T-helper 17 cell (primary cell): ENCODE data around the gene POC1B. TPM values are rescaled to one million over a fixed set of nuclear protein-coding genes. Genes with fewer than 3 reads are reported as not detected.

Experiments used
- ATAC-seq: fragments of 150-1000 bp; cut with Tn5 transposase; 2 replicates; pipeline ENCODE4 v1.10.0; 2021; ENCODE audit warnings: mild to moderate bottlenecking, moderate library complexity
- DNase-seq, 3 donors: peaks; one replicate each; pipeline versions ENCODE4 v3.0.0 to v3.0.0-alpha.2; 2020 to 2021
- H3K9me3 ChIP-seq: one replicate; pipeline ENCODE4 v1.7.0; 2013; ENCODE audit warnings: low read length, mild to moderate bottlenecking; ENCODE audit not compliant: control insufficient read depth, poor library complexity, severe bottlenecking
- H3K27ac Mint-ChIP-seq: one replicate; pipeline ENCODE4 v1.8.0; 2022; ENCODE audit warnings: mild to moderate bottlenecking, moderate library complexity, mixed read lengths
- H3K27me3 Mint-ChIP-seq: one replicate; pipeline ENCODE4 v1.8.0; 2022; ENCODE audit warnings: mixed read lengths
- H3K36me3 Mint-ChIP-seq: one replicate; pipeline ENCODE4 v1.8.0; 2022; ENCODE audit warnings: low read depth, mixed read lengths
- H3K4me1 Mint-ChIP-seq: one replicate; pipeline ENCODE4 v1.8.0; 2022; ENCODE audit warnings: mild to moderate bottlenecking, mixed read lengths
- H3K4me3 Mint-ChIP-seq: one replicate; pipeline ENCODE4 v1.8.0; 2022; ENCODE audit warnings: mild to moderate bottlenecking, moderate library complexity, mixed read lengths
- total RNA-seq, 4 donors: library from RNA in 2 of 4; stranded (reverse) in 2 of 4; gene quantifications; one replicate each; pipeline ENCODE4 v1.2.3 and lab custom pipeline; 2022 to 2026

Gene POC1B
- total RNA-seq, 2 donors from 2014 or later, result 18.2 to 22.0 TPM

DNA sequence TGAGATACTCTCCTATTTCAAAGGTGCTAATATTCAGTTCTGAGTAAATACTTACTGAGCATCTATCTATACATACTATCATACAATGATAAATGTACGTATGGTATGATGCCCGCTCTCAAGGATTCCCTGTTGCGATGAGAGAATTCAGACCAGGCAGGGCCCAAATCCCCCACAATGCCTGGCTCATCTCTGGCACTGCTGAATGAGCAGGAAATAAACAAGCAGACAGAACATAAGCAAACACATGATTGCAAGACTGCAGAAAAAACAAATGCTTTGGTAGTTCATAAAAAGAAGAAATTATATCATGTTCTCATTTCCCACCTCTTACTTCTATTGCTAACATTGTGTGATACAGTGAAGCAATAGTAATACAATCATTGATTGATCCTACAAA, 96.3 kb downstream of the POC1B start:
- ATAC-seq (no peak), DNase-seq (no peak)
- Mint-ChIP-seq H3K27me3 (no peaks in the 10 kb centered on the region), H3K27ac (no peak overlapping the region), H3K36me3 (peaks cover 13% of the 10 kb centered on the region), H3K4me1 (peaks cover 25% of the 10 kb centered on the region), H3K4me3 (no peak overlapping the region)
- no peaks in the 10 kb centered on the region for H3K9me3 ChIP-seq

DNA sequence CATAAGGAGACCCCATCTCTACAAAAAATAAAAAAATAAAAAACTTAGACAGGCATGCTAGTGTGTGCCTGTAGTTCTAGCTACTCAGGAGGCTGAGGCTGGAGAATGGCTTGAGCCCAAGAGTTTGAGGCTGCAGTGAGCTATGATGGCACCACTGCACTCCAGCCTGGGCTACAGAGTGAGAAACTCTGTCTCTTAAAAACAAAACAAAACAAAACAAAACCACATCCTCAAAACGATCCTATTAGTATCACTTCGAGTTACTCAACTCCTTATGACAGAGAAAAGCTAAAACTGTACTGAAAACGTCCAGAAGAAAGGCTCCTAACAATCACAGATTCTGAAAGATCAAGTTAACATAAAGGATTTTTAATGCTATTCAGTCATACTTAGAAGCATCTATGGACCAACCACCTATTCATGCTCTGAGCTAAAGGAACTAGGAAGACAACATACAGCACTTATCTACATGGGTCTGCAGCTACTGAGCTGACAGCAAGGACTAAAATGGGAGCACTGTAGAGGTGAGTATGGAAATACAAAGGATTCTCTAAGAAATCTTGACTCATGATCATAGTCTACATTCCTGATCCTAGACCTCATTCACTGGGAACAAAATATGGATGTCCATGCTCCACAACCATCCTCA, 98.2 kb downstream of the POC1B start:
- Mint-ChIP-seq H3K4me1 (peaks cover 28% of the 10 kb centered on the region), H3K36me3 (peaks cover 8% of the 10 kb centered on the region), H3K4me3 (peak overlapping the region; percentile 55), H3K27ac (peak overlapping the region; percentile 56), H3K27me3 (no peaks in the 10 kb centered on the region)
- DNase-seq (no peak), ATAC-seq (peak; percentile 60)
- H3K9me3 ChIP-seq, result no peaks in the 10 kb centered on the region

DNA sequence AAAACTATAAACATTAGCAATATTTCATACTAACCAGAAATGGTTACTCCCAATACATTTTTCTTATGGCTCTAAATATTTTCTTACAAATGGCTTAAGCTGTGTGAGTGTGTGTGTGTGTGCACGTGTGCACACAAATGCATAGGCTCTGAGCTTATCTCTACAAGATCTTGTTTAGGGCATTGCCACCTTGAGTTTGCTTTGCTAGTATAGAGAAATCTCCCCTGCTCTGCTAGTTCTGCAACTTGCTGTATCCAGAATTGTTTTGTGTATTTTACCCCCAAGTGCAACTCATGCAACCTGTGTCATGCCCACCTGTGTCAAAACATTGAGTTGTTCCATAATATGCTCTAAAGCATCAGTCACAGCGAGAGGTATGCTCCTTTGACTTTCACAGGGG, 101.0 kb downstream of the POC1B start:
- H3K27me3 Mint-ChIP-seq, result no peaks in the 10 kb centered on the region
- H3K36me3 Mint-ChIP-seq, result peaks cover 11% of the 10 kb centered on the region
- H3K4me1 Mint-ChIP-seq, result peaks cover 25% of the 10 kb centered on the region
- H3K9me3 ChIP-seq, result no peaks in the 10 kb centered on the region
- ATAC-seq (no peak), DNase-seq (no peak)
- no peak overlapping the region for H3K4me3 Mint-ChIP-seq
- no peak overlapping the region for H3K27ac Mint-ChIP-seq

DNA sequence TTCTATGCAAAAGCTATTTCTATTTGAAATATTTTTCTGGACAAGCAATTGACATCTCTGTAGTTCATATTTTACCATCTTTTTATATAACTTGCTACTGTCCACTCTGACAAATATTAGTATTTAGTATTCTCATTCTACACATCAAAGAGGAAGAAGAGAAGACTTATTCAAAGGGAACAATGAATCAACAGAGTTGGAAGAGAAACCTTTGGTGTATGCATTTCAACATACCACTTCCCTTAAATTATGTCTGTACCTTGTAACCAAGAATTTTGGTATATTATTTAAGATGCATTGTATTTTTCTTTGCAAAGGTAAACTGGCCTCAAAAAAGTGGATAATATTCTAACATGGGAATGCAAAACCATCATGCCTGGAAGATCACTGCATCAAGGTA, 101.5 kb downstream of the POC1B start:
- DNase-seq, result no peak
- H3K27me3 Mint-ChIP-seq, result no peaks in the 10 kb centered on the region
- H3K9me3 ChIP-seq, result no peaks in the 10 kb centered on the region
- H3K36me3 Mint-ChIP-seq, result peaks cover 11% of the 10 kb centered on the region
- peaks cover 20% of the 10 kb centered on the region for H3K4me1 Mint-ChIP-seq
- H3K4me3 Mint-ChIP-seq, result no peak overlapping the region
- H3K27ac Mint-ChIP-seq, result no peak overlapping the region
- no peak for ATAC-seq

DNA sequence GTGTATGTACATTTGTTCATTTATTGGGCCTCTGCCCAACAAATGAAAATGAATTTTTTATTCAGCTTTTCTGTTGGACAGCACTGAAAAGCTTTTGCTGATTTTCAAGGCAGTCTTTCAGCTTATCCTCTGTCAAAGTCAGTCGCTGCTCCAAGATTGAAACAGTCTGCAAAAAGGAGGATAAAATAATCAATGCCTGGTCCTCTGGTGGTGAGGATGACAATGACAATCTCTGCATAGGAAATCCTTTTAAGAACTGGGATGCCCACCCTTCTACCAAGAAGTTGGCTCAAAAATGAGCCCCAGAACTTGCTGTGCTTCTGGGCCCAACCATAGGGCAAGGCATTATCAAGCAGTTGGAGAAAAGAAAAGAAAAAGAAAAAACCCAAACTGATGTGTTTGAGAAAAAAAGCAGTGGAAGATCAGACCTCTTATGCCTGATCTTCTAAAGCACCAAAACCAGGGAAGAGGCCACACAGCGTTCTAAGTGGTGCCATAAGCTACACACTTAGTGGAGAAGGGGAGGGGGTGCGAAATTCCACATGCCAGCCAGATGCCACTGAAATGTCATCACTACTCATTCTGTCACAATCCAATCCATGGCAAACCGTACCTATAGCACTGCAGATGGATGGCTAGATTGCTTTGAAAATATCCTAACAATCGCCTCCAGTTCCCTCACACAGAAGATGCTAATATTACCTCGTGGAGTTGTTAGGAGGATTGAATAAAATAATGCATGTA, 104.6 kb downstream of the POC1B start:
- Mint-ChIP-seq H3K27me3 (no peaks in the 10 kb centered on the region), H3K4me3 (no peak overlapping the region), H3K27ac (no peak overlapping the region), H3K4me1 (peaks cover 7% of the 10 kb centered on the region), H3K36me3 (peaks cover 16% of the 10 kb centered on the region)
- no peaks in the 10 kb centered on the region for H3K9me3 ChIP-seq
- DNase-seq (no peak), ATAC-seq (no peak)

DNA sequence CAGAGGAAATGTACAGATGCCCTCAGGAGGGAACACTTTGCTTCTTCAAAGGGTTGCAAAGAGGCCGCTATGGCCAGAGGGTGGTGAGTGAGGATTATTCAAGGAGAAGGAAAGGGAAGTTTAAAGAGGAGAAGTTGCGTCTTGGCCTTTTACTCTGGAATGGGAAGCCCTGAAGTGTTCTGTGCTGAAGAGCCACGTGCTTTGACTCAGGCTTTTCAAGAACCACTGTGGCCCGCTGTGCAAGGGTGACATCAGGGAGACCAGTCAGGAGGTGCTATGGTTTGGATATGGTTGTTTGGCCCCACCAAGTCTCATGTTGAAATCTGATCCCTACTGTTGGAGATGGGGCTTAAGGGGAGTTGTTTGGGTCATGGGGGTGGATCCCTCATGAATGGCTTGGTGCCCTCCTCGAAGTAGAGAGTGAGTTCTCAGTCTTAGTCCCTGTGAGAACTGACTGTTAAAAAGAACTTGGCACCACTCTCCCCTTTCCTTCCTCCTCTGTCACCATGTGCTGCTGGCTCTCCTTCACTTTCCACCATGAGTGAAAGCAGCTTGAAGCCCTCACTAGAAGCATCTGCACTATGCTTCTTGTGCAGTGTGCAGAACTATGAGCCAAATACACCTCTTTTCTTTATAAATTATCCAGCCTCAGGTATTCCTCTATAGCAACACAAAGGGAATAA, 107.5 kb downstream of the POC1B start:
- no peak for ATAC-seq
- Mint-ChIP-seq H3K36me3 (peaks cover 10% of the 10 kb centered on the region), H3K27ac (peak overlapping the region; percentile 6), H3K27me3 (no peaks in the 10 kb centered on the region), H3K4me3 (no peak overlapping the region), H3K4me1 (peaks cover 5% of the 10 kb centered on the region)
- H3K9me3 ChIP-seq, result no peaks in the 10 kb centered on the region
- DNase-seq, result no peak

DNA sequence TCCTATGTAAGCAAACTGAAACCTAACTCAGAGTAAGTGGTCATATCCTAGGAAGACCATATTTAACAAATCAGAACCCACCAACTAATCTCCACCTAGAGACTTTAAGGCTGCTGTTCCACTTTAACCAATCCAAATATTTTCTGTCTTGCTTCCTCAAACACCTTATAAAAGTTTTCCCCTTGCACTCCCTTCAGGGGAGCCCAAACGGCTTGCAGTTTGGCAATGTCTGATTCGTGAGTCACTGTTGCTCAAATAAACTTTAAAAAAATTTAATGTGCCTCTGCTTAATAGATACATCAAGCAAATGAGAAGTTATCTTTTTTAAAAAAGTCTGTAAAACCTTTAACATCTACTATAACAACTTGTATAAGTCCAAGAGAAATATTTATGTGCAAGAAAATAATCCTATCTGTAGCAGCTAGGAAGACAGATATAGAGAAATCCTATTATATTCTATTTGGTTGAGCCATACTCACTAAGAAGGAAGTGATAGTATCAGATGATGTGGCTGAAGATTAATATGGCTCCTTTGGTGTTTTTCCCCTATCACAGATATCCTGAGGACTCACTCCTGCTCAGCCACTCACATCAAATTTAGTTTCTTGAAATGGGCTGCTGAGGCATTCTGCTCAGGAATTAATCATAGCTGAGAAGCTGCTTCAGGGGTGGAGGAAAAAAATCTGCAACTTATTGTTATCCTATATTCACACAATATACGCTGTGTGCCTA, 108.4 kb downstream of the POC1B start:
- no peak for ATAC-seq
- Mint-ChIP-seq H3K27ac (peak overlapping the region; percentile 6), H3K4me3 (no peak overlapping the region)

DNA sequence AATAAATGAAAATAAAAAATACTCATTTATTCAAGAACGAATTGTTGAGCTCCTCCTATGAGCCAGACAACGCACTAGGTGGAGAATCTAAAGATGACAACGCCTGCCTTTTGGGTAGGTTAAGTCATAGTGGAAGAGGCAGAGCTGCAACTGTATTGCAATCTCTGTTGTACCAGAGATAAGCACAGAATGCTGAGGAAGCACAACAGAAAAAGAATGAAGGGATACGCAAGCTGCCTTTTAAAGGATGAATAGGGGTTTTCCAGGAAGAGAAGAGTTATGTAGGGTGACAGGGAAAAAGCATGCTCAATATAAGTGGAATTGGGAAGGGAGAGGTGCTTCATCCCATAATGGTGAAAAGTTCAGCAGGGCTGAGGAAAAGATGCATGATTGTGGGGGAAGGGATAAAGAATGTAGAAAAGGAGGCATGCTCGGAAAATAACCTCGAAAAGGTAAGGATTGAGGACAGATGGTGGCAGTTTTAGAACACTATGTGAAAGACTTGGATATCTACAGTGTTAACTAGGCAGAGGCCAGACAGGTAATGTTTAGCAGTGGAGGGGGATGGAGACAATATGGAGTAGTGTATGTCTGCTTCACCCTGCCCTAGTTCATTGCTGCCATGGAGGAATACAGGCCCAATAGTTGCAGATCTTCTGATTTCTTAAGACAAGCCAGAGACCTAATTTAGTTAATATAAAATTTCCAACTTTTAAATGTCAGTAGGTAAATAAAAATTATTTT, 109.6 kb downstream of the POC1B start:
- DNase-seq (no peak), ATAC-seq (no peak)
- no peak overlapping the region for H3K27ac Mint-ChIP-seq
- peaks cover 2% of the 10 kb centered on the region for H3K4me1 Mint-ChIP-seq
- no peaks in the 10 kb centered on the region for H3K27me3 Mint-ChIP-seq
- H3K36me3 Mint-ChIP-seq, result peaks cover 6% of the 10 kb centered on the region
- no peak overlapping the region for H3K4me3 Mint-ChIP-seq
- no peaks in the 10 kb centered on the region for H3K9me3 ChIP-seq

More for the DNA sequence above, 108.4 kb downstream of the POC1B start:
- Mint-ChIP-seq H3K27me3 (no peaks in the 10 kb centered on the region), H3K36me3 (peaks cover 10% of the 10 kb centered on the region), H3K4me1 (peaks cover 5% of the 10 kb centered on the region)
- DNase-seq, result no peak
- no peaks in the 10 kb centered on the region for H3K9me3 ChIP-seq

DNA sequence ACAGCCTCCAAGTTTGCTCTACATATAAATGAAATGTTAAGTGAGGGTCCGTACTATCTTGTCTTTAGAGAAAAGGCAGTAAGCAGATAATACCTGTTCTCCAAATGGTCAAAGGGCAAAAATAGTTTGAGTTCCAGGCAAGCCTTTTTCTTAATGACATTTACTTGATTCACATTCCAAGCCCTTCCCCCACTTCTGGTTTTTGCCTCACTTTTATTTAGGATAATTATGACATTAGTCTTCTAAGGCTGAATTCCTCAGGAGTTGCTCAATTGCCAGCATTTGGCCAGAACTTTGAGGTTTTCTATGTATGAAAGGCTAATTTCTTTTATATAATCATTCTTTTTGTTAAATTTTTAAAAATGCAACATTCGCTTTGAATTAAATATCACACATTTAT, 111.0 kb downstream of the POC1B start:
- H3K9me3 ChIP-seq, result no peaks in the 10 kb centered on the region
- H3K4me3 Mint-ChIP-seq, result no peak overlapping the region
- peaks cover 2% of the 10 kb centered on the region for H3K4me1 Mint-ChIP-seq
- H3K27me3 Mint-ChIP-seq, result no peaks in the 10 kb centered on the region
- H3K27ac Mint-ChIP-seq, result no peak overlapping the region
- H3K36me3 Mint-ChIP-seq, result peaks cover 8% of the 10 kb centered on the region
- ATAC-seq (no peak), DNase-seq (no peak)

DNA sequence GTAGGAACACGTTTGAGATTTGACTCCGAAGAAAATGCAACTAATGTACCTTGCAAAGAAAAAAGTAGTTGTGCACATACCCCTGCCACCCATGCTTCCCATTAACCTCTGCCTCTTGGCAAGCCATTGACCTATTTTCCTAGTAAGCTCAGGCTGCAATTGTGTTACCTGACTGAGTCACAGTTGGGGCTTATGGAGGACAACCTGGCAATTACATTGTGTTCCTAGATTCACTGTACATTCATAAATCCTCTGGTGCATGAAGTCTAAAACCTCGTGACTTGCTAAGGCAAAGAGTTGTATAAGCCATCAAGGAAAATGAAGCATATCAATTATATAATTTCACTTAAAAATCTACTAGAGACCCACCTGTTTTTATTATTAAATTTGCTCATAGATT, 111.5 kb downstream of the POC1B start:
- ATAC-seq (no peak), DNase-seq (no peak)
- H3K4me1 Mint-ChIP-seq, result peaks cover 2% of the 10 kb centered on the region
- H3K36me3 Mint-ChIP-seq, result peaks cover 13% of the 10 kb centered on the region
- H3K27ac Mint-ChIP-seq, result no peak overlapping the region
- no peak overlapping the region for H3K4me3 Mint-ChIP-seq
- no peaks in the 10 kb centered on the region for H3K9me3 ChIP-seq
- no peaks in the 10 kb centered on the region for H3K27me3 Mint-ChIP-seq

DNA sequence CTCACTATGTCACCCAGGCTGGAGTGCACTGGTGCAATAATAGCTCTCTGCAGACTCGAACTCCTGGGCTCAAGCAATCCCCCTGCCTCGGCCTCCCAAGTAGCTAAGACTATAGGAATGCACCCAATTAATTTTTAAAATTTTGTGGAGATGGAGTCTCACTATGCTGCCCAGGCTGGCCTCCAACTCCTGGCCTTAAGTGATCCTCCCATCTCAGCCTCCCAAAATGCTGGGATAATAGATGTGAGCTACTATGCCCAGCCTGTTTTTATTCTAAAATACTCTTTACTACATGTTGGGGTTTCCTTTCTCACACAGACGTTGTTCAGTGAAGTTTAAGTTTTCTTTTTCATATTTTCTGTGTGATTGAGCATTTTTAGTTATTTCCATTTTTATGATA, 112.6 kb downstream of the POC1B start:
- Mint-ChIP-seq H3K4me1 (peaks cover 2% of the 10 kb centered on the region), H3K4me3 (no peak overlapping the region), H3K27me3 (no peaks in the 10 kb centered on the region), H3K36me3 (peaks cover 10% of the 10 kb centered on the region), H3K27ac (no peak overlapping the region)
- H3K9me3 ChIP-seq, result no peaks in the 10 kb centered on the region
- DNase-seq (no peak), ATAC-seq (no peak)

DNA sequence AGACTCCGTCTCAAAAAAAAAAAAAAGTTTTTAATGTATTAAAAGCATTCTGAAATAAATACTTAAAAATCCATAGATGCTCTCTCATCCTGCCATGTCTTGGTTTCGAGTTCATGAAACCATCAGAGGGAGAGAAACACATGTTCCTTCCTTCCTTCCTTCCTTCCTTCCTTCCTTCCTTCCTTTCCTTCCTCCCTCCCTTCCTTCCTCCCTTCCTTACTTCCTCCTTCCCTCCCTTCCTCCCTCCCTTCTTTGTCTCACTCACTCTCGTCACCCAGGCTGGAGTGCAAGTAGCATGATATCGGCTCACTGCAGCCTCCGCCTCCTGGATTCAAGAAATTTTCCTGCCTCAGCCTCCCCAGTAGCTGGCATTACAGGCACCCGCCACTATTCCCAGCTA, 113.2 kb downstream of the POC1B start:
- no peak for DNase-seq
- H3K4me1 Mint-ChIP-seq, result peaks cover 2% of the 10 kb centered on the region
- H3K27me3 Mint-ChIP-seq, result no peaks in the 10 kb centered on the region
- H3K36me3 Mint-ChIP-seq, result peaks cover 10% of the 10 kb centered on the region
- no peak overlapping the region for H3K27ac Mint-ChIP-seq
- no peaks in the 10 kb centered on the region for H3K9me3 ChIP-seq
- no peak for ATAC-seq
- no peak overlapping the region for H3K4me3 Mint-ChIP-seq
